ENCODE data around the gene LCP2. TPM values are rescaled to one million over a fixed set of nuclear protein-coding genes. Genes with fewer than 3 reads are reported as not detected.
A peak's percentile ranks its signal among the peaks of the same experiment; 100 is the strongest.

LCP2 gene
- total and polyA plus RNA-seq, 10 of the 15 experiments (the other 5 are each of a cell fraction or from before 2014, with no cell fraction given): 8.0 to 50.5 (median 20.6) TPM

- FAIRE-seq (peak; percentile 23), DNase-seq (ENCODE audit: low read depth, low spot score) (peak; percentile 49), ATAC-seq (peak; percentile 94)
- Histone ChIP-seq H3K4me2 (ENCODE audit: control insufficient read depth, insufficient read depth) (no peak overlapping the region), H3K4me3 (no peak overlapping the region), H2AFZ (ENCODE audit: control insufficient read depth, low read depth, low read length) (no peak overlapping the region), H3K9ac (ENCODE audit: control insufficient read depth, insufficient read depth, low read length) (no peak overlapping the region), H3K4me1 (ENCODE audit: control insufficient read depth, insufficient read depth, low read length) (no peaks in the 10 kb centered on the region), H3K36me3 (ENCODE audit: control insufficient read depth in 2 of 2, insufficient read depth in 2 of 2, low read length in 1 of 2) (peaks cover 4 to 7% of the 10 kb centered on the region in 2 experiments; a peak in 3 of 4 replicates), H4K20me1 (ENCODE audit: control insufficient read depth, insufficient read depth) (no peaks in the 10 kb centered on the region), H3K79me2 (ENCODE audit: control insufficient read depth, insufficient read depth, low read length) (no peaks in the 10 kb centered on the region), H3K27me3 (replicated peaks in 1 of 2; ENCODE audit: control insufficient read depth in 2 of 2, insufficient read depth in 2 of 2, low read length in 1 of 2) (no peaks in the 10 kb centered on the region), H3K27ac (ENCODE audit: control insufficient read depth, insufficient read depth) (no peak overlapping the region), H3K9me3 (replicated peaks; ENCODE audit: control insufficient read depth, insufficient read depth, low read length) (no peaks in the 10 kb centered on the region)
- TF ChIP-seq ATF3 (IDR thresholded peaks at IDR 0.05; ENCODE audit: borderline replicate concordance, extremely low read depth, low read depth, low read length) (no peak), POU2F2 (IDR thresholded peaks at IDR 0.05; ENCODE audit: borderline replicate concordance, low read depth, low read length) (peak; percentile 71), CBFB (IDR thresholded peaks at IDR 0.05; ENCODE audit: low read depth) (0 out of 2 replicates have a peak, but pooled peaks have one; percentile 28), E2F4 (IDR thresholded peaks at IDR 0.05; ENCODE audit: low read depth, low read length) (no peak), GABPA (IDR thresholded peaks at IDR 0.05; ENCODE audit: low read depth) (0 out of 2 replicates have a peak, but pooled peaks have one; percentile 11), SMAD1 (IDR thresholded peaks at IDR 0.05; ENCODE audit: low read depth, partially characterized antibody) (no peak), ATF7 (IDR thresholded peaks at IDR 0.05; ENCODE audit: low read depth) (peak; percentile 25; the same call in 1 of the 2 replicates), NFIC (IDR thresholded peaks at IDR 0.05; ENCODE audit: low read depth, low read length) (peak; percentile 36; the same call in 1 of the 2 replicates), EGR1 (IDR thresholded peaks at IDR 0.05; ENCODE audit: borderline replicate concordance in 1 of 2, low read depth in 2 of 2, low read length in 2 of 2) (no peak), RCOR1 (conservative IDR thresholded peaks at IDR 0.05; ENCODE audit: low read depth, low read length) (no peak), ATF2 (IDR thresholded peaks at IDR 0.05; ENCODE audit: low read length) (0 out of 2 replicates have a peak, but pooled peaks have one; percentile 38), RUNX3 (IDR thresholded peaks at IDR 0.05; ENCODE audit: low read length) (peak; percentile 80)
- BruUV-seq (replicated peaks): no TSS peak
- ChIA-PET CTCF (interaction anchor here (1.0 kb wide), 1 partner anchor 28 kb away, joined by 4 read pairs; no protein-coding TSS in a partner anchor), POLR2A (no interaction called here), RAD21 (ENCODE audit: unreplicated experiment) (no interaction called here), SMC1A (ENCODE audit: uncharacterized antibody, unreplicated experiment) (no interaction called here)
- intact Hi-C loops (cut with micrococcal nuclease; ENCODE audit: unreplicated experiment): no loop called here
- in situ Hi-C loops (cut with MboI): no loop called here
- 1% methylated on average over 8 of the region's 8 CpGs for WGBS (ENCODE audit: insufficient coverage, insufficient replicate concordance, low lambda C conversion rate, missing lambda C conversion rate)
Observed at GRCh38 chr5:170254056-170254455, 43.5 kb downstream of the LCP2 start.
